Hepatocyte (in vitro differentiated cells): ENCODE measurements around the gene IFNGR2.

Source experiments
- EZH2phosphoT487 ChIP-seq: fragments of 200-600 bp; sonication (generic); IDR thresholded peaks from one replicate; pipeline ENCODE4 v1.6.1; 2018; ENCODE audit warnings: antibody characterized with exemption, mild to moderate bottlenecking, low read depth, moderate library complexity; ENCODE audit not compliant: unreplicated experiment, severe bottlenecking
- TF ChIP-seq, protein P1 (sequence below): fragments of 200-600 bp; sonication (generic); IDR thresholded peaks from 2 replicates; pipeline ENCODE4 v1.5.1; 2016; ENCODE audit warnings: antibody characterized with exemption, mild to moderate bottlenecking; ENCODE audit not compliant: poor library complexity

DNA sequence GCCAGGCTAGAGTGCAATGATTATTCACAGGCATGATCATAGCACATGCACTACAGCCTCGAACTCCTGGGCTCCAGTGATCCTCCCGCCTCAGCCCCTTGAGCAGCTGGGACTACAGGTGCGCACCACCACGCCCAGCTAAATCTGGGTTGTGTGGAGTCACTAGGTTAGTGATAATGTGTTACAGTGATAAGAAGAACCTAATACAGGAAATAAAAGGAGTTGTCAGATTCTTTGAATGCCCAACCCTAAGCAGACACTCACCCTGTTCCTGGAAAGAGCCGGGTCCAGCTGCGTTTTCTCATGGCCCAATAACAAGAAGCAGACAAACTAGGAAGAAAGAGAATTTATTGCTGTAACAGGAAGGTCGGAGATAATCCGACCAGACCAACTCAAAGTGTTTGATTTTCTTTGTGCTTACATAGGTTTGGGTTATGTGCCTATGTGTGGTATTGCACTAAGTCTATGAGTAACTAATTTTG, 8.8 kb downstream of the IFNGR2 start:
- TF ChIP-seq, protein P1, sequence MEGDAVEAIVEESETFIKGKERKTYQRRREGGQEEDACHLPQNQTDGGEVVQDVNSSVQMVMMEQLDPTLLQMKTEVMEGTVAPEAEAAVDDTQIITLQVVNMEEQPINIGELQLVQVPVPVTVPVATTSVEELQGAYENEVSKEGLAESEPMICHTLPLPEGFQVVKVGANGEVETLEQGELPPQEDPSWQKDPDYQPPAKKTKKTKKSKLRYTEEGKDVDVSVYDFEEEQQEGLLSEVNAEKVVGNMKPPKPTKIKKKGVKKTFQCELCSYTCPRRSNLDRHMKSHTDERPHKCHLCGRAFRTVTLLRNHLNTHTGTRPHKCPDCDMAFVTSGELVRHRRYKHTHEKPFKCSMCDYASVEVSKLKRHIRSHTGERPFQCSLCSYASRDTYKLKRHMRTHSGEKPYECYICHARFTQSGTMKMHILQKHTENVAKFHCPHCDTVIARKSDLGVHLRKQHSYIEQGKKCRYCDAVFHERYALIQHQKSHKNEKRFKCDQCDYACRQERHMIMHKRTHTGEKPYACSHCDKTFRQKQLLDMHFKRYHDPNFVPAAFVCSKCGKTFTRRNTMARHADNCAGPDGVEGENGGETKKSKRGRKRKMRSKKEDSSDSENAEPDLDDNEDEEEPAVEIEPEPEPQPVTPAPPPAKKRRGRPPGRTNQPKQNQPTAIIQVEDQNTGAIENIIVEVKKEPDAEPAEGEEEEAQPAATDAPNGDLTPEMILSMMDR = no peak
- no peak for TF ChIP-seq EZH2phosphoT487
